ENCODE measurements around the gene NEDD4L.
"Not testable (repeated sequence)": the region's sequence is repeated elsewhere in the genome, so short reads cannot be mapped to it uniquely, and the experiment has no call there.

The NEDD4L gene

GRCh38 chr18:58161659-58162058 is 117.6 kb downstream of the NEDD4L start:
- DNase-seq = no peak

DNA sequence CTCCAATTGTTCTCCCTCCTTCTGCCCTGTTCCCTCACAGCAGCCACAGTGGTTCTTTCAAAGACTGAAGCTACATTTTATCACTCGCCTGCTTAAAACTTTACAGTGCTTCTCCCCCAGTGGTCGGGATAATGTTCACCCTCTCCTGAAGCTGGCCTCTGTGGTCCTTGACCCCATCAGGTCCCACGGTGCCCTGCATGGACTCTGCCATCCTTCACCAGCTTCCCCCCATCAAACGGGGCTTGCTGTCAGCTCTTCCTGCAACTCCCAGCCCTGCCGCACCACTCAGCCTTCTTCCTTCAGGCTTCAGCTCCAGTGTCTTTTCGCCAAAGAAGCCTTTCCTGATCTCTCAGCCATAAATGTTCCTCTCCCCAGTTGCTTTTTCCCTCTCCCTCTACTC is 118.1 kb downstream of the NEDD4L start:
- DNase-seq = no peak

GRCh38 chr18:58163004-58163590 is 119.1 kb downstream of the NEDD4L start:
- no peak for DNase-seq

DNA sequence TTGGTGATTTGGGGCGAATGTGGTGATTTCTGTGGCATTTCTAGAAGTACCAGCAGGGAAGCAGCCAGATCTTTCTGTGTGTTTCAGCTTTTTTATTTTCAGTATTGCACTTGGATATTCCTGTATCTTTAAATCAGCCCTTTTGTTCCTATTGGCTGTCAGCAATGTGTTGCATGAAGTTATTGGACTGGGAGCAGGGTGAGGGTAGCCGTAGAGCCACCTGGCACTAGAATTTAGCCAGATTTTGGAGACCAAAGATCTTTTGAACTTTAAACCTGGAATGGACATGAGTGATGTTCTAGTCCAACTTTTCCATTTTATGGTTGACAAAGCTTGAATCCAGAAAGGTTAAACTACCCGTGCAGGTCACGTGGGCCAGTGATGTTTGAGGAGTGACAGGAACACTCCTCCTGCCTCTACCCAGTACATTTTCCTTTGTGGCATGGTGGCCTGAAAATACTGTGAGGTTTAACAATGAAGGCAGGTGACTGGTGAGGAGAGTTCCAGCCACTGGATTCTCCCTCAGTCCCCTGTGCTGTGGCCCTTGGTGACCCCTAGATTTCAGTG is 122.3 kb downstream of the NEDD4L start:
- no peak for DNase-seq

- no peak for DNase-seq
Observed at GRCh38 chr18:58167073-58167472, 123.0 kb downstream of the NEDD4L start.

- DNase-seq = no peak
Observed at GRCh38 chr18:58168221-58168620, 124.2 kb downstream of the NEDD4L start.

GRCh38 chr18:58168993-58169392 is 125.0 kb downstream of the NEDD4L start:
- DNase-seq = no peak

- DNase-seq = no peak
Observed at GRCh38 chr18:58169472-58169871, 125.4 kb downstream of the NEDD4L start.

GRCh38 chr18:58170036-58170435 is 126.0 kb downstream of the NEDD4L start:
- DNase-seq = not testable (repeated sequence)

DNA sequence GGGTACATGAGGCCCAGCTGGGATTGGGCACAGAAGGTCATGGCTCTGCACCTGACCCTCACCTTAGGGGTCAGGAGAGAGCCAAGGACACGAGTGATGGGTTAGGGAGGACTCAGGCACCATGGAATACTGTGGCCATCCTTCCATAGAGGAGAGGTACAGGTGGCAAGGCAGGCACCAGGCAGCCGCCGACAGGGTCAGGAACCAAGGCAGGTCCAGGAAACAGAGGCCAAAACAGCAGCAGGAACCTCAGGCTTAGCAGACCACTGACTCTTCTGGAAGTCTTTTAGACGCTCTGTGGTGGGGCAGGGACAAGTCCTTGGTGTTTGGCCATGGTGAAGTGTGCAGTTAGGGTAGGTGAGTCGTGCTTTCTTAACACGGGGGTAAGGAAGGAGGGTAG is 128.0 kb downstream of the NEDD4L start:
- DNase-seq = no peak

DNA sequence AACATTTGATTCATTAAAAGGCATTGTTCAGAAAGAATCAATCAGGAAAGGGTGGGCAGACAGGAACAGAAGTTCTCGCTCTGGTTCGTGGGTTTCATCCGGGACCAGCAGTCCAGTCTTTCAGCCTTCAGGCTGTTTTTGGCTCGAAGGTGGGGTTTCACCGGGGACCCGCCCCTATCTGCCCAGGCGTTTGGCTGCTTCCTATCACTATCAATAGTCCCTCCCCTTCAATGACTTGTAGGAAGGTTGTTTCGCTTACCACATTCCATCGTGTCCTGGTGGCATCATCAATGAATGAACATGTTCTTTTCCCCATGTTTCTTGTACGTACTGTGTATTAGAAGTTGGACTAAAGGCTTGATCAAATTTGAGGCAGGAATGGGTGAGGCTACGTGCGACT is 130.3 kb downstream of the NEDD4L start:
- DNase-seq = no peak

DNA sequence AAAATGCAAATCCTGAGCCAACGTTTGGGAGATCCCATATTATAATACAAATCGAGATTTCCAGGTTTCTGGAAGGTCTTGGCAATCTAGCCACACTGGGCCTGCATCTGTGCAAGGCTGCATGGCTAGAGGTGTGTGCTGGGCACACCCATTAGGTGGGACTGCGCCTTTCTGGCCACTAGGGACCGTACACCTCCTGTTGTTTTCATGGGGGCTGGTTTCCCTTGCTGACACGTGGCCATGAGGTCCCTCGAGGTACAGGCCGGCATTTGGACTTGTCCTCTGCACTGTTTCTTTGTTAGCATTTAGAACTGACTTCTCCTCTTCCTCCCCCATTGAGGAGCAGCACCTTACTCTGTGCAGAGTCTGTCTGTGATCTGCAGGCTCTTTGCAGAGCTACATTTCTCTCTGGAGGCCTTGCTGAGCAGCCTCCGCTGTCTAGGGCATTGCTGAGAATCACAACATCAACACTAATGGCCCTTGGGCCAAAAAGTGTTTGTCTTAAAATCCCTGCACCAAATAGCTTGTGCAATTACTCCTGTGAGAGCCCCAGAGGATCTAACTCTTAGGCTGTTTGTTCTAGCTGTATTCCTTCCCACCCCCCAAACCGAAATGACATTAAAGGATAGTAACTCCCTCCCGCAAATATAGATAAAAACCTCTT is 131.2 kb downstream of the NEDD4L start:
- DNase-seq = no peak

DNA sequence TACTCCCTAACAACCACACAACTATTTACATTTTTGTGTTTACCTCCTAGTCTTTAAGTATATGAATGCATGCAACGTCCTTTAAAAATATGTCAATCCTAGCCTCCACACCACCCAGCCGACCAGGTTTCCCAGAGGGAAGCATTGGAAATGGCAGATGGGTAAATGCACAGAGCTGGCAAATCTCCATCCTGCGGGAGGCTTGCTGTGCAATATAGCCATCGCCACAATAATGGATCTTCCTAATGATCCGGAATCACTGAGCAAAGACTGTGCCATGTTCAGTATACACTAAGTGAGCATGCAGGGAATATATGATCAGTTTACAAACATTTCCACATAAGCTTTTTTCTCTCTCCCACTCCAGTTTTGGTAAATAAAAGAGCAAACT is 131.8 kb downstream of the NEDD4L start:
- no peak for DNase-seq

GRCh38 chr18:58177004-58177717 is 133.1 kb downstream of the NEDD4L start:
- DNase-seq = no peak

- no peak for DNase-seq
Observed at GRCh38 chr18:58177896-58178470, 134.0 kb downstream of the NEDD4L start.

DNA sequence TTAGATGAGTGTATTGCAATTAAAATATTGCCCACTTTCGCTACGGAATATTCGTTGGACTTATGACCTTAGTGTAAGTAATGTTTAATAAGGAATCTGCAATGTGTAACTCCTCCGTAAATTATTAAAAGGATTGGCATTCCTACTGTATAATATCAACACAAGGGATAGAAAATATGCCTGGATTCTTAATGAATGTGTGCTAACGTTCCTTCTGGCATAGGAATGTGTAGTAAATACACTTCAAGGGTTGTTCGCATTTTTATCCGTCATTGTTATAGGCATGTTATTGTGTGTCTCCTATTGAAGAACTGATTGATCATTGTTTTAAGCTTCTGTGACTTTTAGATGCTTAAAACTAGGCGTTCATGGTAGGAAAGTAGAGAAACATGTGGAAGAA is 134.5 kb downstream of the NEDD4L start:
- no peak for DNase-seq

GRCh38 chr18:58180172-58180571 is 136.1 kb downstream of the NEDD4L start:
- DNase-seq = no peak

DNA sequence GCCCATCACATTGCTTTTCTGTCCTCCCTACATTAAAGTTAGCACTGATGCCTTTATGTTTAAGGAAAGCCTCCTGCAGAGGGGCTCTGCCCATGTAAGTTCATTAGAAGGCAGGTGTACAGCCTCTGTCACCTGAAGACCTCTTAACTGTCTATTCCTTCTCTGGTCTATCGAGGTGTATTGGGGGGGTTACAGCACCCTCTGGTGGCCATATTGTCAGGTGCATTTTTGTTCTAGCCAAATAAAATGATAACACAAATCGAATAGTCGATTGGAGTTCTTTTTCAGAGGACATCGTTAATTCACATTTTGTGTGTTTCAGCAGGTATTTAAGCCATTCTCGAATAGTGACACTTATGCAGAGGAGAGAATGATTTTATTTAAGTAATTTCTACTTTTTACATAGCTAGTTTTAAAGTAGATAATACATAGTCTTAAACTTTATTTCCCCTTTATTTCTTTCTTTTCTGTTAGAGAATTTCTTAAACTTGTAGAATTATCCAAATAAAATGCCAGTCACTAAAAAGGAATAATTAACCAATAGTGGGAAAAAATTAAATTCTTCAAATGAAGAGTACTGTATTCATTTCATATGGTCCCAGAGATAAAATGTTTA is 136.8 kb downstream of the NEDD4L start:
- DNase-seq = peak; percentile 76

DNA sequence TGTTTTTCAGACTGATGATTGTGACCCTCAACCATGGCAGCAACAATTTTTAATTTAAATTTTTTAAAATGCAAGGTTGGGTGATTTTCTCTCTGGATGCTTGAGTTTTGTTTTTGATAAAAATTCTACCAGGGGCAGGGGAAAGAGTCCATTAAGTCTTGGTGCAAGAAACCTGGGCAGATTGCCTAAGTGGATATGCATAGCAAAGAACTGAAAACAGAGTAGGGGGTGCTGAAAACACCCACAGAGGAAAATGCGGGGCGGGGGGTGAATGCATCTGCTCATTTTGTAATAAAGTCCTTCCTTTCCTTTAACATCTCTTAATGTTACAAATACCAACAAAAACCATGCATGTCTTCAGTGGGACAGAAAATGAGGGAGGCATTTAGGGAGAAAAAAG is 138.0 kb downstream of the NEDD4L start:
- no peak for DNase-seq

- no peak for DNase-seq
Observed at GRCh38 chr18:58183226-58183625, 139.2 kb downstream of the NEDD4L start.

DNA sequence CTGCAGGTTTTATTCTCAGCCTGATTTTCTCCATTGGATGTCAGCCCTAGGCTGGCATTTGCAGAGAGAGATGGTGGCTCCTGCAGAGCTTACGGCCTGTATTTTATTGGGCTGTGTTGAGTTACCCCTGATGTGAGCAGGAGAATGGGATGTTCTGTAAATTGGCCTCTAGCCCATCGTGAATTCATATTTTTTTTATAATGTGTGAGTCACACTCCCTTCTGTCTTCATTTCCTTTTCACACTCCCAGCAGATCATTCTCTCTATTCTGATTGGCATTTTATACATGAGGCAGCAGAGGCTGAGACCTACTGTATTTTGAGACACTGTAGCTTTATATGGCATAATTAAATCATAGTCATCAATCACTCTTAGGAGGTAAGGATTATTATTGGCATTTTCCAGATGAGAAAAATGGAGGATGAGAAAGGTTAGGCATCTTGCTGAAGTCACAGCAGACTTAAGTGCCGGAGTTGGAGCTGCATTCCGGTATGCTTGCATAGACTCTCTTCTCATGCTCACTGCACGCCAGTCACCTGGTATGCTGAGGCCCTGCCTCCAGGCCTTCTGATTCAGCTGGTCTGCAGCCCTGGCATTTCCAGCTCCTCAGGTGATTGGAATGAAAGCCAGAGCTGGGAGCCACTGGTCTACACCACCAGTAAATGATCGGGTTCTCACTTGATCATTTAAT is 142.4 kb downstream of the NEDD4L start:
- no peak for DNase-seq

- DNase-seq = no peak
Observed at GRCh38 chr18:58187674-58188073, 143.6 kb downstream of the NEDD4L start.

DNA sequence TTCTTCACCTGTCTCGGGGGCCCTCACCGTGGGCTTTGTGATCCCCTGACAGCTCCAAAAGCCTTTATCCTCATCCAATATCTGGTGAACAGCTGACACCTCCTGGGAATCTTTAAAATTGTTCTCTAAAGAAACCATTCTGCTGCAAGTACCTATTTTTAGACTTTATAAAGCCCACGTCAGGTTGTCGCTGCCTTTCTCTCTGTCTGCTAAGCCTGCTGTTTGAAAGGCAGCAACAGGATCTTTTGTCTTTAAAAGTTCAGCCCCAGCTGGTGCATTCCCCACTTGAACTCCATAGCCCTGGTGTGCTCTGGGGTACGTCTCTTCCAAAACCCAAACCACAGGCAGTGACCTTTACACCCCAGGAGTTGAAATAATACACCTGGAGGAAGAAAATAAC is 145.0 kb downstream of the NEDD4L start:
- DNase-seq = no peak
